C4-2B (cell line): ENCODE results near the gene SLC22A6.

Experiments used
- CTCF ChIP-seq: fragments of 450-650 bp; conservative IDR thresholded peaks from 2 replicates; pipeline ENCODE4 v1.5.1; 2017; ENCODE audit warnings: mild to moderate bottlenecking
- ZFX ChIP-seq: fragments of 450-650 bp; IDR thresholded peaks from 2 replicates; pipeline ENCODE4 v1.6.1; 2017

GRCh38 chr11:62962391-62962790 is 22.4 kb downstream of the SLC22A6 start:
- TF ChIP-seq CTCF (no peak), ZFX (no peak)
